GM03348 (cell line): ENCODE data around the gene EDNRB.
A peak's percentile ranks its signal among the peaks of the same experiment; 100 is the strongest.
"Not testable (repeated sequence)": the region's sequence is repeated elsewhere in the genome, so short reads cannot be mapped to it uniquely, and the experiment has no call there.

Experiments used
- DNase-seq: peaks from one replicate; pipeline ENCODE4 v3.0.0; 2012; ENCODE audit warnings: low spot score

Gene EDNRB

DNA sequence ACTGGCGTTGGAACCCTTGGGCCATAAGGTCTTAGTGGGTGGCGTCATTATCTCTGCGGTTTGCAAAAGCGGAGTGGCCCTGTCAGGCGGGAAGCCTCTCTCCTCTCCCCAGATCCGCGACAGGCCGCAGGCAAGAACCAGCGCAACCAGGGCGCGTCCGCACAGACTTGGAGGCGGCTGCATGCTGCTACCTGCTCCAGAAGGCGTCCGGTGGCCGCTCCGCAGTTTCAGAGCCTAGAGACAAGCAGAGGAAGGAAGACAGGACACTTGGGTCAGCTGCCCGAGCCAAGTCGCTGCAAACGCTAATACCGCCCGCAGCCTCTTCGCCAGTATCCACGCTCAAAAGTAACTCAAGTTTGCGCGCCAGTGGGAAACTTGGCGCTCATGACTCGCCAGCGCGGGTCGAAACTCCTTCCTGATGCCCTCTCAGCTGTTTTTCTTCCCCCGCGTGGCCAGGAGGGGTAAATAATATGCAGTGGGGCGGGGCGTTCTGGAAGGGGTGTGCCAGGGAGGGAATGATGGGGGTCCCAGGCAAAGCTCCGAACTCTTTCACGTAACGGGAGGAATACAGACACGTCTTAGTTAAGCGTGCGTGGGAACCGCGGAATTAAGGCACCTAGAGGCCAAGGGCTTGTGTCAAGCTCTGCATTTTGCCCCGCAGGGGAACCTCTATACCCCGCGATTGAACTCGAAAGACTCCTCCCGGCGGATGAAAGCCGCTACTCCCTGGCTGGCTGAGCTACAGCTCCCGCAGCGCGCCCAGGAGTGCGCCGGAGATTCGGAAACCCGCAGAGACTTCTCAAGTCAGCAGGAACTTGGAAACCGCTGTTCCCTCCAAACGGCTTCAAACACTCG, at the start of gene EDNRB:
Gene EDNRB, minus strand, starts transcription at position 441 of the 855 bp plus-strand sequence. Its CDS starts 258 bp downstream, at position 183.
- DNase-seq, result peak; percentile 45

- no peak for DNase-seq
Observed at GRCh38 chr13:77966671-77967070, 48.0 kb upstream of the EDNRB start.

- DNase-seq, result no peak
Observed at GRCh38 chr13:77952737-77953136, 34.1 kb upstream of the EDNRB start.

- no peak for DNase-seq
Observed at GRCh38 chr13:77952276-77952675, 33.6 kb upstream of the EDNRB start.

- no peak for DNase-seq
Observed at GRCh38 chr13:77946522-77946921, 27.9 kb upstream of the EDNRB start.

GRCh38 chr13:77935063-77935462, 16.4 kb upstream of the EDNRB start:
- DNase-seq, result not testable (repeated sequence)

DNA sequence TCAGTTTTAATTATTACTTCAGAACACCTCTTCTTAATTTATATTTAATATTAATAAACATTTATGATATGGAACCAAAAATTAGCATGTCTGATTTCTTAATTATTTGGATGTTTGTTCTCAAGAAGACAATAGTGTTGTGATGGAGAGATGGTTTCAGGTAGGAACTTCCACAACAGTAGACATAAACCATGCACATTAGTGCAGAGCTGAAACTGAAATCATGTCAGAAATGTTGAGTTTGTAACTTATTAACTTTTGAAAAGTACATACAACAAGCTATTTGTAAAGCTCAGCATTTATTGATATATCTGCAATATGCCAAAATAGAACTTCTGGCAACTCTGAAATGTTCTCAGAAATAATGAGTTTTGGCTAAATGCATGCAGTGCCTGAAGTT, 11.8 kb upstream of the EDNRB start:
- DNase-seq, result no peak

DNA sequence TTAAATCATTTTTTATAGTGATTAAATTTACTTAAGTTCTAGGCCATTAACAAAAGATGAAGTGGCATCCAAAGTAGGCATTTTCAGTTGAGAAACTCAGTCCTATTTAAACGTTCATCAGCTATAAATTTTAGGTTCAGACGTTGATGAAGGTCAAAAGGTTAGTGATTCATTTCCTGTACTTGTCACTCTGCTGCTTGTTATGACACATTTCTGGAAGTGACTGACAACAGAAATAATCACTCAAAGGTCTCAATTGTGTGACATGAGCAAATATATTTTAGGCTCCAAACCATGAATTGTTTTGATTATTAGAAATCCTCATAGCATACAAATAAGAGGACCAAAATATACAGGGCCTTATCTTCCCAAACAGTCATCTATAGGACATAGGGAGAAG, 10.3 kb upstream of the EDNRB start:
- no peak for DNase-seq

DNA sequence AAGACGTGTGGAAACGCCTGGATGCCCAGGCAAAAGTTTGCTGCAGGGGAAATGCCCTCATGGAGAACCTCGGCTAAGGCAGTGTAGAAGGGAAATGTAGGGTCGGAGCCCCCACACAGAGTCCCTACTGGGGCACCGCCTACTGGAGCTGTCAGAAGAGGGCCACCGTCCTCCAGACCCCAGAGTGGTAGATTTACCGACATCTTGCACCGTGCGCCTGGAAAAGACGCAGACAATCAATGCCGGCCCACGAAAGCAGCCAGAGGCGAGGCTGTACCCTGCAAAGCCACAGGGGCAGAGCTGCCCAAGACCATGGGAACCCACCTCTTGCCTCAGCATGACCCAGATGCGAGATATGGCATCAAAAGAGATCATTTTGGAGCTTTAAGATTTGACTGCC, 7.0 kb upstream of the EDNRB start:
- DNase-seq, result no peak

- no peak for DNase-seq
Observed at GRCh38 chr13:77919921-77920294, 1.3 kb upstream of the EDNRB start.

DNA sequence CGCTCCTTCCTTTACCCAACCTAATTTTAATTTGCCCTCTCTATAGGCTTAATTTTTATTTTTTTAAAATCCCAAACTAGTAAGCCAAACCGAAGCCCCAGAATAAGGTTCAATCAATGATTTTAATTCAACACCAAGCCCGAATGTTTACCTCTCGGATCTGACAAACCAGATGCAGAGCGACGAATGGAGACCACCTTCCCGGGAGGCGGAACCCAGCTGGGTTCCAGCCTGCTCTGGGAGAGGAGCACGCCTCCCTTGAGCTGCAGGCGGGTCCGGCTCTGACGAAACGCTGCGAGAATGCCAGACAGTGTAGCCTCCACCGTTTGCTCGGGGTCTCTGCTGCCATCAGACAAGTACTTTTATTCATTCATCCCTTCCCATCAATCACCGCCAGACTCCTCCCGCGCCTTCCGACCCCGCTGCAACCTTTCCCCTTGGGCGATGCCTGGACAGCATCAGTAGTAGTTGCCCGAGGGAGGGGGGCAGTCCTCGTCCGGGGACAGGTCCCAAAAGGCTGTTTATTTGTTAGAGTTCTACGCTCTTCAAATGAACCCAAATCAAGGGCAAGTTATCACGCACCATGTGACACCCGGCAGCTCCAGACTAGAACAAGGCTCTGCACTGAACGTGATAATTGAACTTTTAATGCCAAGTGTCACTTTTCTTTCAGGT, 752 bp upstream of the EDNRB start:
- DNase-seq, result peak; percentile 36

DNA sequence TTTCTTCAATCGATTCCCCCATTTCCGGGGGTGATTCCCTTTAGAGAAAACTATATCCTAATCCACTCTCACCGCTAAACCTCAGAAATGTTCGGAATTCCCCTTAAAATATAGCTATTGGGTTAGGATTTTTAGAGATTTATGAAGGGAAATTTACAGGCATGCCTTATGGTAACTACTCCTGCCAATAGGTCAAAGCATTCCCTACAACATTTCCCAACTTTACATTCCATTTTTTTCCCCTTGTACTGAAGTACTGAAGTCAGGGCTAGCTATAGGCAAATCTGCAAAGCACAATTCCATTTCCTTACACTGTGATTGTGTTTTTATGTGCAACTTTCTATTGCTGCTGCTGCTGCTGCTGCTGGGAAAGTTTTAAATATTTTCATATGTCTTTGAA, 2.1 kb downstream of the EDNRB start:
- DNase-seq, result no peak

- DNase-seq, result no peak
Observed at GRCh38 chr13:77915686-77916085, 2.9 kb downstream of the EDNRB start.

GRCh38 chr13:77913003-77913402, 5.6 kb downstream of the EDNRB start:
- no peak for DNase-seq

DNA sequence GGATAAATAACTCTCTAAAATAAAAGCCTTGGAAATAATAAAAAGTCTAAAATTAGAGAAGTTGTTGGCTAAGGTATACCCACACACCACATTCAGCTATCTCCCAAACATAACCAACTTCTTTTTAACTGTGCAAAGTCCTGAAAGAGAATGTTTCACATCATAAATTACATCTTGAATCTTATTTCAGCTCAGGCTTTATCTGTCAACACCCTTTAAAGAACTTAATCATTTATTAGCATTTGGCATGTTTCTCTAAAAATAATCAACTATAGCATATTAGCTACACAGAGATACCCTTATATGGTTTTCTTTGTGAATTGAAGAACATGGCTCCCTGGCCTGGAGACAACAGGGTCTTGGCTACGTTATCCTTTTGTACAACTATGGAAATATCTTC, 6.9 kb downstream of the EDNRB start:
- DNase-seq, result no peak

DNA sequence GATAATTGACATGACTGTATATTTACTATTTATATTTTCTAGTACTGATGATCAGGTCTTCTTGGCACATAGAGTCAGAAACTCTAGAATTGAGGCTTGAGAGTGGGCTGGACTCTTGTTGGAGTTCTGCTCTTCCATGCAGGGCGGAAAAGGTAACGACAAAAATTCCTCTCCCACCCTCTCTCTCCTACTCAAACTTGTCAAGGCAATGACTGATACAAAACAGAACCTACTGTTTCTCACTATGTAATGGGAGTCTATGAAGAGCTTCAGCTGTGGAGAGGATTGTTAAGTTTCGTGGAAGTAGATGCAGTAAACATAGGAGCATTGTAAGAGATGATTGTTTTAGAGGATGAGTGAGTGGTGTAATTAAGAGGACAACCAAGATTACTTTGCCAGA, 8.8 kb downstream of the EDNRB start:
- DNase-seq, result no peak

- DNase-seq, result no peak
Observed at GRCh38 chr13:77908531-77908930, 10.1 kb downstream of the EDNRB start.

- DNase-seq, result no peak
Observed at GRCh38 chr13:77907666-77908341, 10.8 kb downstream of the EDNRB start.

- DNase-seq, result no peak
Observed at GRCh38 chr13:77904031-77904430, 14.6 kb downstream of the EDNRB start.

DNA sequence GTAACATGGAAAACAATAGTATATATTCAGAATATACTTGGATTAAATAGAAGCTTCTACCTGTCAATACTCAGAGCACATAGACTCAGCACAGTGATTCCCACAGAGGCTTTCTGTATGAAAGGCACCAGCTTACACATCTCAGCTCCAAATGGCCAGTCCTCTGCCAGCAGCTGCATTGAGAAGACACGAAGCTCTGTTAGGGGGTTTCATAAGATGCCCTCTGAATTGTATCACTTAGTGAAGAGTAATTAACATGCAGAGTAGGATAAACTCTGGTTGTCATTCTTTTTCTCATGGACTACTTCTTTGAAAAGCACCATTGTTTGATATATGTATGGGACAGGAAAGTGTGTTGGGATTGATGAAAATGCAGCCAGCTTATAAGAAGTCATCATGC, 15.2 kb downstream of the EDNRB start:
- no peak for DNase-seq

GRCh38 chr13:77902319-77902963, 16.2 kb downstream of the EDNRB start:
- DNase-seq, result no peak

GRCh38 chr13:77898097-77898496, 20.5 kb downstream of the EDNRB start:
- no peak for DNase-seq

DNA sequence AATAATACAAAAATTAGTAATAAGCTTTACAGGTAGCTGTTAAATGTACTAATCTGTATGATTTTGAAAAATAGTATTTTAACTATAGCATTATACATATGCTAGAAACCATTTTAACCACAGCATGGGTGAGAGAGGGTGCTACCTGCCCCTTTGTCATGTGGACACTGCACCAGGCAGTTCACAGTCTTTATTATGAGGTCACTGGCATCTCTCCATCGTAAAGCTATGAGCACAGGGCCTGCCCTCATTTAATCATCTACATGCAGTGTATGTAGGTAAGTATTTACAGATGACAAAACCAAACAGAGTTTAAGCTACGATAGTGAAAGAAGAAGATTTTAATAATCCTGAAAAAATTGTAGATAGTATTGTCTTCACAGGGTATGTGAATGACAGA, 21.7 kb downstream of the EDNRB start:
- no peak for DNase-seq
